ENCODE measurements around the gene MMP14. TPM values are rescaled to one million over a fixed set of nuclear protein-coding genes. Genes with fewer than 3 reads are reported as not detected.
"Not testable (repeated sequence)": the region's sequence is repeated elsewhere in the genome, so short reads cannot be mapped to it uniquely, and the experiment has no call there.

MMP14 gene
- total RNA-seq, 1 donor from 2014 or later = 295 TPM

- no peak for DNase-seq (ENCODE audit: low read depth, low spot score)
Measured at GRCh38 chr14:22814373-22814772, 22.0 kb upstream of the MMP14 start.

DNA sequence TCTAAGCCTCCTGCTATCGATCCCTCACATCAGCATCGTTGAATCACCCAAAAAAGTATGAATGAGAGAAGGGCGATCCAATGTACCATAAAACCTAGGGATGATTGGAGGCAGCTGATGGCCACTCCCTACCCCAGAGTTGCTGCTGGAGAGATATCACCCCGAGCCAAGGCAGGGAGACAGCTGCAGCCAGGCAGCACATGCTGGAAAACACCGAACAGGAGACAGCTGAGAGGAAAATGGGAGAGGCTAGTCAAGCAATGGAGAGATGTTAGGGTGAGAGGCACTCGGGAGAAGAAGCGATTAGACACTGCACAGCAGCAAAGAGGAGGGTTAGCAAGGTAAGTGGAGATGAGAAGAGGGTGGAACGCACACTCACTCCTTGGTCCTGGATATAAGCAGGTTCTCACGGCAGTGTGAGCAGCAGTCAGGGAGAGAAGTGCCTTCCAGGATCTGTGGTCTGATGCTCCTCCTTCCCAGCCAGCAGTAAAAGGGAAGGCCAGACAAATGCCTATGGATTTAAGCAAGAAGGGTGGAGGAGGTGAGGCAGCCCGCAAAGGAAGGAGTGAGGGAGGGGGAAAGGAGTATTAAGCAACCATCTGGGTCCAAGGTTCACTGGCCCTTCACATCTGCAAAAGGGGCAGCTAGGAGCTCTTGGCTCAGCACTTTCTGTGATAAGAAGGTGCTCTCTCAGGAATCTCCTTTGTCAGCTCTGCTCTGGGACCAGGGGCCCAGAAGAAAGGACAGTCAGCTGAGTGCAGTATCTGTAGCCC lies 21.3 kb upstream of the MMP14 start, which contains the start of gene SLC7A7:
Gene SLC7A7, minus strand, starts transcription at position 495 of the 773 bp plus-strand sequence. CDS start 2,037 bp downstream, outside the sequence.
- DNase-seq (ENCODE audit: low read depth, low spot score) = no peak

DNA sequence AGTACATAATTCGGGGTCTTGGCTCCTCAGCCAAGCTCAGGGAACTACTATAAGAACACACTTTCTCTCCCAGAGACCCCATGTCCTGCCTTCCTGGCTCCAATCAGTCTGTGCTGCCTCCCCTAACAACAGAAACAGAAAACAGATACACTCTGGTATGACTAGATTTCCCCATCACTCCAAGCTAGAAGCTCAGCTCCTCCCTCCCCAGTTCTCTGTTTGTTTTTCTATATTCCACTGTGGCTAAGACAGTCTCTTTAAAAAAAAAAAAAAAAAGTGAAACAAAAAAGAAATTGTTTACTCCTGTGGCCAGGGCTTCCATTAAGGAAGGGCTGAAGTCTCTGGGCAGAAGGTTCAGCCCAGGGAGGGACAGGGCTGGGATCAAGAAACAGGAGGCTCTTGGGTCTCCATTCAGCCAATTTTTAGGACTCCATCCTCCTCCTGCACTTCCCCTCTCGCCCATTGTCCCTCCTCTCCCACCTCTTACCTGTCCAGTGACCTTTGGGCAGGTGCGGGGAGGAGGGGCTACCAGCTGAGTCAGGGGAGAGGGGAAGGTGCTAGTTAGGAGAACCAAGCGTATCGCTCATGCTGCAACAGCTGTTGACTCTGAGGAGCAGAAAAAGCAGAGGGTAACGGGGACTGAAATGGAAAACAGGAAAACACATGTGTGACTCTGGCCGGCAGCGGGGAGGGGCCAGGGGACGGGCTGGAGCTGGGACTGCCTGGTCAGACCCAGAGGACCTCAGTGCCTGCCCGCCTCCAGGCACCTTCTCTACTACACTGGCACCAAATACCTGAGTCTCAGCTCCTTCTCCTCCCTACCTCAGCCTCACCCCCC lies 17.0 kb upstream of the MMP14 start:
- DNase-seq (ENCODE audit: low read depth, low spot score) = peak; percentile 68

GRCh38 chr14:22820731-22821130 lies 15.7 kb upstream of the MMP14 start:
- no peak for DNase-seq (ENCODE audit: low read depth, low spot score)

DNA sequence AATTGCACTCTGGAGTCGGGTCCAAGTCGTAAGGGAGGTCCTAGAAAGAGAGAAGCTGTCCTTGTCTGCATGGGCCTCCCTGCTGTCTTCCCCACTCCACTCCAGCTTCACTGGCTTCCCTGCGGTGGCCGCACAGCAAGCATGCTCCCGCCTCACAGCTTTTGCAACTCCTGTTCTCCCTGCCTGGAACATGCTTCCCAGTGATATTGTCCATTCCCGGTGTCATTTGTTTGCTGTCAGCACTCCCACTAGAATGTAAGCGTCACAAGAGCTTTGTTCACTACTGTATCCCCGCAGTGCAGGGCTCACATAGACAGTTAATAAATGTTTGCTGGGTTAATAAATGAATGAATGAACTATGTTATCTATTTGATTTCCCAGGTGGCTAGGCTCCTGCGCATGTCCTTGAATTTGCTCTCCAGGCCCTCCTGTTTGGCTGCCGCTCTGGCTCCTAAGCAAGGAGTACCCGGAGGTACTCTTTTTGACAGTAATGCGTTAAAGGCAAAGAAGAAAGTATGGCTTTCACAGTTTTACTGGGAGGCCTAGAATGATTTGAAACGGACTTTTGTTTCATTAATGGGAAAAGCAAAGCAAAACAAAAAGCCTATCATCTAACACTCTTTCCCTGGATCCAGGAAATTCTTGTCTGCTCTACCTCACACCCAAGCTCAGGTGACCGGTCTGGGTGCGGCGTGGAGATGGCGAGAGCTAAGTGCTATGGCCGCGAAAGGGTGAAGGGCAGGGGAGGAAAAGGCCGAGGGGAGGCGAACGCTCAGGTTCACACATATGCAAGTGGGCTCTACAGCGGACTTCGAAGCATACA lies 15.0 kb upstream of the MMP14 start:
- no peak for DNase-seq (ENCODE audit: low read depth, low spot score)

- DNase-seq (ENCODE audit: low read depth, low spot score) = no peak
Measured at GRCh38 chr14:22822016-22822570, 14.3 kb upstream of the MMP14 start.

GRCh38 chr14:22822571-22823098 lies 13.8 kb upstream of the MMP14 start:
- DNase-seq (ENCODE audit: low read depth, low spot score) = no peak

- DNase-seq (ENCODE audit: low read depth, low spot score) = peak; percentile 87
Measured at GRCh38 chr14:22824711-22825359, 11.6 kb upstream of the MMP14 start.

DNA sequence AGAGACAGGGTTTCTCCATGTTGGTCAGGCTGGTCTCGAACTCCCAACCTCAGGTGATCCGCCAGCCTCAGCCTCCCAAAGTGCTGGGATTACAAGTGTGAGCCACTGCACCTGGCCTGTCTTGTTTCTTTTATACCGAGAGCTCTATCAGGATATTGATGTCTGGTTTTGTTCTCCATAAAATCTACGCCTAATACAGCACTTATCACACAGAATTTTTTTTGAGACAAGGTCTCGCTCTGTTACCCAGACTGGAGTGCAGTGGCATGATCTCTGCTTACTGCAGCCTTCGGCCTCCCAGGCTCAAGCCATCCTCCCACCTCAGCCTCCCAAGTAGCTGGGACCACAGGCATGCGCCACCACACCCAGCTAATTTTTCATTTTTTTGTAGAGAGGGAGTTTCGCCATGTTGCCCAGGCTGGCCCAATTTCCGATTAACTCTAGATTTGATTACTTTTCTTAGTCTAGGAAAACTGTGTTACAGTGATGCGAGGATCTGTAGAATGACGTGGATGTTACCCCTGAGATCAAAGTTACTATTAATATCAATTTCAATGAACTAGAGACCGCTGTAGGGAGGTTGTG lies 7.2 kb upstream of the MMP14 start:
- not testable (repeated sequence) for DNase-seq (ENCODE audit: low read depth, low spot score)

DNA sequence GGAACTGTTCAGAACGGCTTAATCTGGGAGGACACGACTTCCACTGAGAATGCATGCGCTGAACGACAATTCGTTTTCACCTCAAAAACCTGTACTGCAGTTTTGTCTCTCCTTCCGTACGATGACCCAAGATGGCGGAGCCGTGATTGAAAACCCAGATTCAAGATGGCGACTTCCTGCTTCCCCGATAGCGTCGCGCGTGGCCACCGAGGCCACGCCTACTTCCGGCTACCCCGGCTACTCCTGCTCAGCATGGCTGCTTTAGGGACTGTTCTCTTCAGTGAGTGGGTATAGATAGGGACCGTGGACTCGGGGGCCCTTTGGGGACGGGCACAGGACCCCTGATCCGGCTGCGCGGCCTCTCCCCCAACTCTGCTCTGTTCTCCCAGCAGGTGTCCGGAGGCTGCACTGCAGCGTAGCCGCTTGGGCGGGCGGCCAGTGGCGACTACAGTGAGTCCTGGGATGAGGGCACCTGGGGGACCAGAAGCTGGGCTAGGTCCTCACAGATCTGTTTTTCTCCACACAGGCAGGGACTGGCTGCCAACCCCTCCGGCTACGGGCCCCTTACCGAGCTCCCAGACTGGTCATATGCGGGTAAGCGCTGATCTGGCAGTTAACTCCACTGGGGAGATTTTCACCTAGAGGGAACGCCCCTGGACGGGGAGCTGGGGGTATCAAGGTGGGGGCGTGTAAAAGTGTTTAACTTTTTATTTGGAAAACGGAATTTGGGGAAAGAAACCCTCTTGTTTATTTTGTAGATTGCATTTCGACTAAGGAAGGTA lies 6.5 kb upstream of the MMP14 start, which contains the start of gene MRPL52:
Gene MRPL52, plus strand, starts transcription at position 227 of the 782 bp plus-strand sequence. Its CDS starts 26 bp downstream, at position 253.
- DNase-seq (ENCODE audit: low read depth, low spot score) = no peak

DNA sequence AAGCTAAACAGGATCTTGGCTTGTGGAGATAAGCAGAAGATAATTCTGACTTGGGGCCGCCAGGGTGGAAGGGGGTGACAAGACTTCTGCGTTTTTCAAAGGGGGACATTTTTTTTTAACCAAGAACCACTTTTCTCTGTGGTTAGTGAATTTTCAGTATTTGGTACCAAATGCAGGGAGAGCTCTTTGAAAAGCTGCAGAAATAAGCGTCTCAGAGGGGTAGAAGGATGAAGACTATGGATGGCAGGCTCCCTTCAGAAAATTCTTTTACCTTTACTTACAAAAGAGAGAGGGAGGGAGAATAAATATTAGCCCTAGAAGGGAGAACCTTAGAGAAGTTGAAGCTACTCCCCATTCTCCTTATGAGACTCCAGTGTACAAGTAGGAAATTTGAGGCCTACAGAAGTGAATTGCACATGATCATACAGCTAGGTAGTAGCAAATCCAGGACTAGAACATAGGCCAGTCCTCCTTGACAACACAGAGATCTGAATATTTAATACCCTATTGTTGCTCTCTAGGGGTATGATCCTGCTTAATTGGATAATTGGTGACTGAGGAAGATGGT lies 5.9 kb upstream of the MMP14 start:
- no peak for DNase-seq (ENCODE audit: low read depth, low spot score)

GRCh38 chr14:22835505-22835904 lies 880 bp upstream of the MMP14 start:
- no peak for DNase-seq (ENCODE audit: low read depth, low spot score)

- no peak for DNase-seq (ENCODE audit: low read depth, low spot score)
Measured at GRCh38 chr14:22837114-22837749, 847 bp downstream of the MMP14 start.

- no peak for DNase-seq (ENCODE audit: low read depth, low spot score)
Measured at GRCh38 chr14:22837750-22838538, 1.6 kb downstream of the MMP14 start.

- DNase-seq (ENCODE audit: low read depth, low spot score) = no peak
Measured at GRCh38 chr14:22838631-22839041, 2.3 kb downstream of the MMP14 start.

GRCh38 chr14:22839159-22839779 lies 2.9 kb downstream of the MMP14 start:
- DNase-seq (ENCODE audit: low read depth, low spot score) = no peak

DNA sequence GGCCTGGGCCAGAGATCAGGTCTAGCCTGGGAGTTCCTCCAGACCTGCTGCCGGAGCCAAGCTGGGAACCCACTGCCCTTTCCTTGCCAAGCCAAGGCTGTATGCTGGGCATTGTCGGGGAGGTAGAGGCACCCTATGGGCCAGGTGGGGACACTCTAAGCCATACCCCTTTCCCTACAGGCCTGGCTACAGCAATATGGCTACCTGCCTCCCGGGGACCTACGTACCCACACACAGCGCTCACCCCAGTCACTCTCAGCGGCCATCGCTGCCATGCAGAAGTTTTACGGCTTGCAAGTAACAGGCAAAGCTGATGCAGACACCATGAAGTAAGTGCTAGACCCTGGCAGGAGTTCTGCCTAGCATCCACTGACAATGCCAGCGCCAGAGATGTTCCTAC lies 4.9 kb downstream of the MMP14 start:
- no peak for DNase-seq (ENCODE audit: low read depth, low spot score)

Measured in pulmonary artery endothelial cell (primary cell).